ENCODE measurements around the gene PCDHGC3. TPM values are rescaled to one million over a fixed set of nuclear protein-coding genes. Genes with fewer than 3 reads are reported as not detected.

PCDHGC3 gene
- total RNA-seq, 1 donor from 2014 or later: not detected

DNA sequence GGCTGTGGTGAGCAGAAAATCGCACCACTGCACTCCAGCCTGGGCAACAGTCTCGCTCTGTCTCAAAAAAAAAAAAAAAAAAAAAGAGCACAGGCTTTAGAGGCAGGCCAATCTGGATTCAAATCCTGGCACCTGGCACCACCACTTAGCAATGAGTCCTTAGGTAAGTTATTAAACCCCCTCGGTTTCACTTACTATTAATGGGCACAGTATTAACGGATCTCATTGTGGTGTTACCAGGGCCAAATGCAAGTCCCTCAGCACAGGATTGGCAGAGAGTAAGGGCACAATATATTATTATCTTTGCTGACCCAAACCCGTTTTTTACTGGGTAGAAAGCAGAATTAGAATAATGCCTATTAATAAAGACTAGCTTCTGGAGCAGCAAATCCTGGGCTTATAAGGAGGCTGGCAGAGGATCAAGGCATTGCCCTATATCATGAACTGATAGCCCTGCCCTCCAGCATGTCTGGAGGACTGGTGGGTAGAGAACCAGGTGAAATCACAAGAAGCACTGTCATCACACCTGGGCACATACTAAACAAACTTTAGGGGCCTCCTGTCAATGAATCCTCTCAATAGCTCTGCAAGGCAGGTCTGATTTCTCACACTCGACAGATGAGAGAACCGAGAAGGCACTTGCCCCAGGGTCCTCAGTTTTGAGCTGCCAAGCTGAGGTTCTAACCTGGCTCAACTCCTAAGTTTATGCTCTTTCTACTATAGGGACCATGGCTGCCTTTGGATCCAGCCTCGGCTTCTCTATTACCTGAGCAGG, 30.8 kb downstream of the PCDHGC3 start:
- intact Hi-C loops (cut with micrococcal nuclease): no loop called here

DNA sequence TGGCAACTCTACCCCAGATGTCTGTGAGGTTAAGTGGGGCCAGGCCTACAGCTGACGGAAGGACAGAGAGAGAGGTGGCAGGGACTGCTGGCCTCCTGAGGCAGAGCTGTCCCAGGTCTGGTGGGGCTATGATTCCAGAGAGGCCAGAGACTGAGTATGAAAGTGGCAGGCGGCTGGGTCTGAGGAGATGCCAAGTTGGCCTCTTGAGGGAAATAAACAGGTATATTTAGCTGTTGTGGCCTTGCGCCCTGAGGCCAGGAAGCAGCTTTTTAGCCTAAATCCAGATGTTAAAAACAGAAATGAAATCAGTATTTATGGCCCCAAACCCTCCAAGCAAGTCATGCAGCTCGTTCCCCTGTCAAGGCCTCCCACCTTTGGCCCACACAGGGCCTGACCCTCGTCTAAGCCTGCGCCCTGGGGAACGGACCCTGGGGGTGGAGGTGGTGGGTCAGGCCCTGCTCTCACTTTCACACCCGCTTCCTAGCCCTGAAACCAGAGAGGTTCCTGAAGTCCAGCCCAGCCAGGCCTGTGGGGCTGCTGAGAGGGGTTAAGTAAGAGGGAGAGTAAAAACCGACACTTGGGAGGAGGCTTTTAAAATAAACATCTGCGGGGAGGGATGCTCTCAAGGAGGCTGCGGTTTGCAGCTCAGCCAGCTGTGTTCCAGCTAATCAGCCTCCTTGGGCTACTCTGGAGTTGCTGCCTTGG, 31.8 kb downstream of the PCDHGC3 start:
- intact Hi-C loops (cut with micrococcal nuclease): no loop called here

DNA sequence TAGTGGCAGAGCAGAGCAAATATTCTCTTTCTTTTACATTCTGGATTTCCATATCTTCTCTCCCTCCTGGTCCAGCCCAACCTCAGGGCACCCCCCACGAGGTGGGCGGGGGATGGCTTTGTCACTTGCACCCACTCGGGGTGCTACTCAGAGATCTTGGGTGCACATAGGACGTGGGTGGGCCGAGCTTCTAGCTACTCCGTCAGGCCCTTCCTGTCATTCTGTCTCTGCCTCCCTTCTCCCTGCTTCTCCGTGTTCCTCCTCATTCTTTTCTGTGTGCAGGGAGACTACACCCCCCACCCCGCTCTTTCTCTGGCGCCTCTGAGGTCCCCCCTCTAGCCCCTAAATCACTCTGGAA, 32.7 kb downstream of the PCDHGC3 start:
- intact Hi-C loops (cut with micrococcal nuclease): no loop called here

- intact Hi-C loops (cut with micrococcal nuclease): no loop called here
Measured at GRCh38 chr5:141508798-141509611, 33.2 kb downstream of the PCDHGC3 start.

- intact Hi-C loops (cut with micrococcal nuclease): loop anchor here (5.0 kb wide), 2 partner anchors 107 to 168 kb away; partner anchors contain the start of genes DIAPH1 and PCDHGA3
Measured at GRCh38 chr5:141510160-141510559, 34.4 kb downstream of the PCDHGC3 start.

DNA sequence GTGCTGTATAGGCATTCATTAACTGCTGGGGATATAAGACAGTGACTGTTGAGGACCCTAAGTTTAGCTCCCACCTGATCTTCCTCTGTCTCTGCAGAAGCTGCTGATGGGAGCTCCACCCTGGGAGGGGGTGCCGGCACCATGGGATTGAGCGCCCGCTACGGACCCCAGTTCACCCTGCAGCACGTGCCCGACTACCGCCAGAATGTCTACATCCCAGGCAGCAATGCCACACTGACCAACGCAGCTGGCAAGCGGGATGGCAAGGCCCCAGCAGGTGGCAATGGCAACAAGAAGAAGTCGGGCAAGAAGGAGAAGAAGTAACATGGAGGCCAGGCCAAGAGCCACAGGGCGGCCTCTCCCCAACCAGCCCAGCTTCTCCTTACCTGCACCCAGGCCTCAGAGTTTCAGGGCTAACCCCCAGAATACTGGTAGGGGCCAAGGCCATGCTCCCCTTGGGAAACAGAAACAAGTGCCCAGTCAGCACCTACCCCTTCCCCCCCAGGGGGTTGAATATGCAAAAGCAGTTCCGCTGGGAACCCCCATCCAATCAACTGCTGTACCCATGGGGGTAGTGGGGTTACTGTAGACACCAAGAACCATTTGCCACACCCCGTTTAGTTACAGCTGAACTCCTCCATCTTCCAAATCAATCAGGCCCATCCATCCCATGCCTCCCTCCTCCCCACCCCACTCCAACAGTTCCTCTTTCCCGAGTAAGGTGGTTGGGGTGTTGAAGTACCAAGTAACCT, 35.3 kb downstream of the PCDHGC3 start:
- intact Hi-C loops (cut with micrococcal nuclease): loop anchor here (5.0 kb wide), 2 partner anchors 106 to 169 kb away; partner anchors contain the start of genes DIAPH1 and PCDHGA3

DNA sequence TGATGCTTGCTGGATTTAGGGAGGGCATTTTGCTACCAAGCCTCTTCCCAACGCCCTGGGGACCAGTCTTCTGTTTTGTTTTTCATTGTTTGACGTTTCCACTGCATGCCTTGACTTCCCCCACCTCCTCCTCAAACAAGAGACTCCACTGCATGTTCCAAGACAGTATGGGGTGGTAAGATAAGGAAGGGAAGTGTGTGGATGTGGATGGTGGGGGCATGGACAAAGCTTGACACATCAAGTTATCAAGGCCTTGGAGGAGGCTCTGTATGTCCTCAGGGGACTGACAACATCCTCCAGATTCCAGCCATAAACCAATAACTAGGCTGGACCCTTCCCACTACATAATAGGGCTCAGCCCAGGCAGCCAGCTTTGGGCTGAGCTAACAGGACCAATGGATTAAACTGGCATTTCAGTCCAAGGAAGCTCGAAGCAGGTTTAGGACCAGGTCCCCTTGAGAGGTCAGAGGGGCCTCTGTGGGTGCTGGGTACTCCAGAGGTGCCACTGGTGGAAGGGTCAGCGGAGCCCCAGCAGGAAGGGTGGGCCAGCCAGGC, 36.1 kb downstream of the PCDHGC3 start:
- intact Hi-C loops (cut with micrococcal nuclease): loop anchor here (1.0 to 5.0 kb wide), 9 partner anchors 12 to 948 kb away; partner anchors contain the start of genes APBB3, DIAPH1, PCDHGA10 and PCDHGA3

GRCh38 chr5:141512390-141512910, 36.7 kb downstream of the PCDHGC3 start:
- intact Hi-C loops (cut with micrococcal nuclease): loop anchor here (1.0 to 5.0 kb wide), 9 partner anchors 12 to 948 kb away; partner anchors contain the start of genes APBB3, DIAPH1, PCDHGA10 and PCDHGA3

- intact Hi-C loops (cut with micrococcal nuclease): loop anchor here (1.0 to 5.0 kb wide), 9 partner anchors 11 to 949 kb away; partner anchors contain the start of genes APBB3, DIAPH1, PCDHGA10 and PCDHGA3
Measured at GRCh38 chr5:141512911-141513626, 37.3 kb downstream of the PCDHGC3 start.

GRCh38 chr5:141513627-141514329, 38.0 kb downstream of the PCDHGC3 start:
- intact Hi-C loops (cut with micrococcal nuclease): loop anchor here (1.0 to 5.0 kb wide), 3 partner anchors 45 to 171 kb away; partner anchors contain the start of genes DIAPH1 and PCDHGA3

DNA sequence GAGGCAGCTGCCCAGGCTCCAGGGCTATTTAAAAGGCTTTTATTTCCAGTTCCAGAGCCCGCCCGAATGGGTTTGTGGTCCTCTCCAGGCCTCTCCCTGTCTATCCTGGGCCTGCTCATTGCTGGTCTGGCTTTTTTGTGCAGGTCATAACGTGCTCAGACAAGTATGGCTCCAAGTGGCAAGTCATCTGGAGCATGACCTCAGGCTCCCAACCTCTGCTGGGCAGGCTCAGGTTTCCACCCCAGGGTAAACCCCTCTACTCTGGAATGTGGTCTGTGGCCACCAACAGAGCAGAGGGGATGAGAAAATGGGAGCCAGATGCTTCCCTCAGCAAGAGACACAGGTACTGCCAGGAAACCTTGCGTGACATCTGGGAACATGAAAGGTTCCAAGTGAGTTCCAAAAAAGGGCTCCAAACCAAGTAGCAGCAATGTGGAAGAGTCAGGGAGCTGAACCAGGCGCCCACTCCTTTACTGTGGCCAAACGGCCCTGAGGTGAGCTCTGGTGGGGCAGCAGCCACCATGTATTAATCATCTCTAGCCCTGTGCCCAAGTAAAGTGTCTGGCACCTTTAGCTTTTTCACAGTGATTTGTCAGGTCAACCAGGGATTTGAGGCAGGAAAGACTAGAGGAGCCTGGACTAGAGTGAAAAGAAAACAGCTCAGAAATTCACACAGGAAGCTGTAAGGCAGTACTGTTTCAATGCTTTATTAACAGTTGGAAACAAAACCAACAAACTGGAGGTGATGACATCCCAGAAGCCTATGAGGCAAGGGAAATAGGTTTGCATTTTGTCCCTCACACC, 38.8 kb downstream of the PCDHGC3 start:
- intact Hi-C loops (cut with micrococcal nuclease): loop anchor here (1.0 to 5.0 kb wide), 3 partner anchors 44 to 172 kb away; partner anchors contain the start of genes DIAPH1 and PCDHGA3

DNA sequence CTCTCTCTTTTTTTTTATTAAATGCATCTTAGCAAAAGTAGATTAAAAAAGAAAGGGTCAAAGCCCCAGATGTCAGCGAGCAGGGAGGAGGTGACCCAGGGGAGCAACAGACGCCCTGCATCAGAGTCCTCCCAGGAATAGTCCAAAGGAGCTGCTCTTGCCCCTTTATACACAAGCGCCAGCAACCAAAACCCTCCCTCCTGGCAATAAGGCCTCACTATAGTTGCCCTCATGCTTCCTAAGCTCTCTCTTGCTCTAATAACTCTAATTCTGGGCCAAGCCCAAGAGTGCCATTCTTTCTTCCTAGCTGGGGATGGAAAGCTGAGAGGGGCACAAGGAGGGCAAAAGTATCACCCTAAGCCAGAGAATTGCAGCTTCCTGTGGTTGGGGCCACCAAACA, 39.4 kb downstream of the PCDHGC3 start:
- intact Hi-C loops (cut with micrococcal nuclease): no loop called here

DNA sequence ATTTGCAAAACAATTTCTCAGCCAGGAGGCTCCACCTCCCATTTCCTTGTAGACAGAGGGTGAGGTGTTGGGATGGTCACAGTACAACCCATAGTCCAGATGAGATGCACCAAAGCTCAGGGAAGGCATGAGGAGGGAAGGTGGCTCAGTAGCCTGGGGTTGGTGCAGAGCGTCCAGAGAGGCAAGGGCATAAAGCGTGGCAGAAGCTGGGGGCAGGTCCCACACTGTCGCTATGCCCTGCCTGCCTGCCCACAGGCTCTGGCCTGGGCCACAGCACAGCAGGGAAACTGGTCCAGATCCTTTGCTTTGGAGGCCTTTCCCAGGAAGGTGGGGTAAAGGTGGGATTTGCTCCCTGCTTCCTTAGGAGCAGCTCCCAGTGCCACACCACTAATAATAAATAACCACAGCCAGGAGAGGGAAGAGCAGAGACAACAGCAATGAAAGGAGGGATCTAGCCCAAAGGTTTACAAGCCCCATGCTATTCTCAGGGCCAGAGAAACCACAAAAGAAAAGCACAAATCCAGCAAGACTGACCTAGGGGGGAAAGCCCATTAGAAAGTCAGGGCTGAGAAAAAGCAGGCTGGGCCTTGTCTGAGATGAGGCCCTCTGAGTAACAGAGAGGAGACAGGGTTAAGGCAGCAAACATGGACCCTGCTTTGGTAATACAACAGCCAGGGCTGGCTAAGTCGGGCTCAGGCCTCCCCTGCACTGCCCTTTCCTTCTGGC, 40.3 kb downstream of the PCDHGC3 start:
- intact Hi-C loops (cut with micrococcal nuclease): no loop called here

GRCh38 chr5:141516672-141517025, 40.9 kb downstream of the PCDHGC3 start:
- intact Hi-C loops (cut with micrococcal nuclease): no loop called here

DNA sequence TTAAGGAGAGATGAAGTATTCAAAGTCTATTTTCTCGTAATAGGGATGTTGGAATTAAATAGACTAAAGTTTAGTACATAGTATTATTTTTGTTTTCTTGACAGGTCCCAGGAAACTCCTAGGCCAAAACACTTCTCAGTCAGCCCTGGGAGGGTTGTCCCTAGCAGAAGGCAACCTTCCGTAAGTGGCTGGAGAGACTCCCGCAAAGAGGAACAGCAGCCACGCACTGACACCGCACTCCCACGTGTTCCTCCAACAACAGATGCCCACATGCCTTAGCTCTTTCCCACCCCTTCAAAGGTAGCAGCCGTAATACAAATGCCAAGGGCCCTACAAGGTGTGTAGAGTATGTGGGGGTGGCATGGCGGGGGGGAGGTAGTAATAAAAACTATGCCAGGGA, 41.5 kb downstream of the PCDHGC3 start:
- intact Hi-C loops (cut with micrococcal nuclease): no loop called here

DNA sequence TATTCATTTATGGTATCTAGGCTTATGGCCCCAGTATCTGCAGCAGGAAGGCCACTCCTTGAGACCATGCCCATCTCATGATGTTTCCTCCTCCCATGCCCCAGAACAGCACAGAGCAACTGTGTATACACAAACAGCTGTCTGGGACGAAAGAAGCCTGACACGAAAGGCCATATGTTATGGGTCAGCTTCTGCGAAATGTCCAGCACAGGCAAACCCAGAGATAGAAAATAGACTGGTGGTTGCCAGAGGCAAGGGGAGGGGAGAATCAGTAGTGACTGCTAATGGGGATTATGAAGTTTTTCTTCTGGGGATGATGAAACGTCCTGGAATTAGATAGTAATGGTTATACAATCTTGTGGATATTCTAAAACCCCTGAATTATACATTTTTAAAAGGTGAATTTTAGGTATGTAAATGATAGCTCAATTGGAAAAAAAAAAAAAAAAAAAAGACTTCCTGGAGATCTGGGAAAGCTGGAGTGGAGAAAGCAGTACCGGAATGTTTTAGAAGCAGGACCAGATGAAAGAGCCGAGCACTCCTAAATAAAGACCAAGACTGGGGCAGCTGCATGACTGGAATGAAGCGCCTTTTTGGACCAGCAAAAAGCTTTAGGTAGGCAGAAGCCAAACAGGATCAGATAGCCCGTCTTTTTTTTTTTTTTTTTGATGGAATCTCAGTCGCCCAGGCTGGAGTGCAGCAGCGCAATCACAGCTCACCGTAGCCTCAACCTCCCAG, 42.3 kb downstream of the PCDHGC3 start:
- intact Hi-C loops (cut with micrococcal nuclease): no loop called here

- intact Hi-C loops (cut with micrococcal nuclease): no loop called here
Measured at GRCh38 chr5:141518618-141519015, 42.9 kb downstream of the PCDHGC3 start.

All from T-helper 1 cell treated with Interleukin-12 subunit alpha and Interleukin-12 subunit beta and Interleukin-4 antibody, amounts not matched to agents 30 ng/mL and 1 ng/mL, for 36 hours (primary cell).